Smooth muscle cell of the coronary artery (primary cell): Measurements from ENCODE around the gene GAB3. TPM values are rescaled to one million over a fixed set of nuclear protein-coding genes. Genes with fewer than 3 reads are reported as not detected.

Source experiments
- total RNA-seq: library from RNA; depleted of rRNA; stranded (reverse); fragments of >200 nt; gene quantifications from 2 replicates; pipeline ENCODE4 v1.2.3, GENCODE V29; 2014; ENCODE audit warnings: low replicate concordance

GAB3 gene
- total RNA-seq, result 1.3 and 2.2 TPM in 2 replicates

DNA sequence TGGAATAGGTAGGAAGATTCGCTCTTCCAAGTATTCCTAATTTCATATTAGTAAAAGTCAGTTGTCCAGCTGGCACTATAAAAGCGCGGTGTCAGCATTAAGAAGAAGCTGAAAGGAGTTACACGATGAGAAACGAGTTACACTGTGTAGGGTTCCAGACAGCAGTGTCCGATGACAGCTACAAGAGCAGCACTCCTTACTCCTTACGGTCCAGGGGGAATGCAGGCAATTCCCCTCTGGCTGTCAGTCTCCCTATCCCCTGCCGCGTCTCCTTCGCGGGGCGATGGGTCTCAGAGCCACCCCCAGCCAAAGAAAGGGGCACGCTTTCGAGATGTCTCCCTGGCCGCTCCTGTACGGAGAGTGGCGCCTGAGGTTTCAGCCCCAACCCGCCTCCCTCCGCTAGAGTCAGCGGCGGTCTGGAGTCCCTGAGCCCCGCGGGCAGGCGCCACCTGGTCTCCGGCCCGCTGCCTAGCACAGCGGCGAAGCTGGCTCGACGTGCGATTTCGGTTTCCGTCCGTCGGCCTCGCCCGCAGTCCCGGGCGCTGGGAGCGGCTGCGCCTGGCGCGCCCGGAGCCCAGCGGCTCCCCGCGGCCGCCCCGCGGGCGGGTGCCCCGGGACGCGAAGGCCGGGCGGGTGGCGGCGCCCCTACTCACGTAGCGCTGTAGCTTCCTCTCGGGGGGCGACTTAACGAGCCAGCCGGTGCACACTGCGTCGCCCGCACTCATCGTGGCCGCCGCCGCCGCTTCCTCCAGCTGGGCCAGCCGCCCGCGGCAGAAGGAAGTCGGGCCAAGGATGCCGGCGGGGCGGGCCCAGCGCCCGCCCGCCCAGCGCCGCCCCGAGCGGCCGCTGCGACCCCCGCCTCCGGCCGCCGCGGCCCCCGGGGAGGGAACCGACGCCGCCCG is at the start of gene GAB3:
TSS of gene GAB3 (minus strand) at position 777 of the 902 bp plus-strand sequence. CDS start at position 725, 52 bp downstream.

GRCh38 chrX:154762537-154763296 is 11.8 kb upstream of the GAB3 start, which contains the start of gene DKC1:
DKC1 (plus strand) TSS chrX:154762864; CDS start chrX:154762966, 102 bp downstream.

DNA sequence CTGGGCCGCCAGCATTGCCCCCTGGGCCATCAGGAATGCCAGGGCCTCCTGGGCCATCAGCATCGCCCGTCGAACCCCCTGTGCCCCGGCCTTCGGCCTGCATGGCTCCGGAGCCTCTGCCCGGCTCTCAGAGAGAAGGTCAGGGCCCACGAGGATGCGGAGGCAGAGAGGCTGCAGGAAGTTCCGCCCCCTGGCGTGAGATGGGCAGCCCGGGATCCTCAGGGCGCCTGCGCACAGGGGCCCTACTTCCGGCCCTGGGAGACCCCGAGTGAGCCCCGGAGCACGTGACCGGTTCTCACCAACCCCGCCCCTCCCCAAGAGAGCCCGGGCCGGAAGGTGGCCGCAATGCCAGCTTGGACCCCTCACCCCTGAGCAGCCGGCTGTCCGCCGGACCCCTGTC is 97.5 kb downstream of the GAB3 start, which contains the start of gene CTAG2:
TSS of gene CTAG2 (minus strand) at position 167 of the 400 bp plus-strand sequence. CDS start at position 103, 64 bp downstream.

Other genes starting within 250 kb of the GAB3 start
- gene FAM3A, start 234.8 kb downstream of the GAB3 start, total RNA-seq, result 32.1 and 41.5 TPM in 2 replicates
- gene G6PD, start 204.2 kb downstream of the GAB3 start, total RNA-seq, result 31.9 and 68.3 TPM in 2 replicates
- gene IKBKG, start 203.5 kb downstream of the GAB3 start, total RNA-seq, result 9.5 and 14.5 TPM in 2 replicates
- not detected in 2 replicates for gene CTAG1A, start 165.9 kb downstream of the GAB3 start, total RNA-seq
- gene CTAG1B, start 131.8 kb downstream of the GAB3 start, total RNA-seq, result not detected in 2 replicates
- not detected in 2 replicates for gene CTAG2, start 97.5 kb downstream of the GAB3 start, total RNA-seq
- 37.9 and 46.5 TPM in 2 replicates for gene DKC1, start 11.8 kb upstream of the GAB3 start, total RNA-seq
- gene MPP1, start 54.4 kb upstream of the GAB3 start, total RNA-seq, result 15.9 and 25.6 TPM in 2 replicates
- gene SMIM9, start 83.6 kb upstream of the GAB3 start, total RNA-seq, result not detected in 2 replicates
- 0.82 and 1.4 TPM in 2 replicates for gene F8A1, start 135.3 kb upstream of the GAB3 start, total RNA-seq